Erythroblast (primary cell): ENCODE data around the gene FAM83D.

Source experiments
- GATA1 ChIP-seq: IDR thresholded peaks from 2 replicates; pipeline ENCODE4 v1.6.1; 2011; ENCODE audit warnings: low read depth, mild to moderate bottlenecking, control low read depth, low read length, moderate library complexity
- POLR2A ChIP-seq: IDR thresholded peaks from 2 replicates; pipeline ENCODE4 v1.6.1; 2011; ENCODE audit warnings: mild to moderate bottlenecking, low read length

DNA sequence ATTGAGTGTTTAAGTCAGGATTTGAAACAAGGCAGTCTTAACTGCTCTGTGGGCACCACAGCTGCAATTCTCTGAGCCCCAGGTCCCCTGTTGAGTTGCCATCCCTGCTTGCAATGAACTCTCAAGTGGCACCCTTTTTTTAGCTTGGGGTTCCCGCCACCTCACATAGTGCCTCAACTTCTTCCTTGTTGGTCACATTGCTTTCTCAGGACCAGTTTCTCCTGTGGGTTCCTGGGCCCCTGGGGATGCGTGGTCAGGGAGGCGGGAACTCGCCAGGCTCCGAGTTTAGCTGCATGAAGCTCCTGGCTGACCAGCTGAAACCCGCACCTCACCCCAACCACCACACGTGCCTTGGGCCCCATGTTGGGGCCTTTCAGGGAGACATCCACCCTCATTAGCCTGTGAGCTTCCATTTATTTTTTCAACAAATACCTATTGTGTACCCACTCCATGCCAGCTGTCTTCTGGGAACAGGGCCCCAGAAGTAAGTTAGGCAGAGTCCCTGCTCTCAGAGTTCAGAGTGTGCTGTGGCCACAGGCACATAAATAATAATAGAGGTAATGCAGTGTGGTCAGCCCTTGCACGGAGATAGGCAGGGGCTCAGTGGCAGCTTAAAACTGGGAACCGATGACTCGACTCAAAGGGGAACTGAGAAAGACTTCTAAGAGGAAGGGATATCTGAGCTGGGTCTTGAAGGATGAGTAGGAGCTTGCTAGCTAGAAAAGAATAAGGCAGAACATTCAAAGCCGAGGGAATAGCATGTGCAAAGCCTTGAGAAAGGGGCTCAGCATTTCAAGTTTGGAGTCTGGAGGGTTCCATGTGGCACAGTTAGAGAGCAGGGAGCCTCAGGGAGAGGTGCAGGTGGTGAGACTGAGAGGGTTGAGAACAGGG, 33.9 kb upstream of the FAM83D start:
- TF ChIP-seq POLR2A (no peak), GATA1 (no peak)
